ENCODE results near the gene WDR19.

Gene WDR19

GRCh38 chr4:39205000-39205399, 22.7 kb downstream of the WDR19 start:
- Histone ChIP-seq H3K27ac (ENCODE audit: low read depth, low read length, poor library complexity, severe bottlenecking) (no peak overlapping the region), H3K9ac (ENCODE audit: low read length) (no peak overlapping the region), H3K4me2 (ENCODE audit: low read length) (no peak overlapping the region), H3K9me2 (ENCODE audit: low read depth, low read length) (no peaks in the 10 kb centered on the region), H3F3A (ENCODE audit: insufficient read depth, low read length) (no peaks in the 10 kb centered on the region), H3K27me3 (ENCODE audit: insufficient read depth, low read length) (no peaks in the 10 kb centered on the region), H3K79me2 (ENCODE audit: insufficient read depth, low read length) (no peaks in the 10 kb centered on the region), H2AFZ (ENCODE audit: low read length) (no peak overlapping the region), H3K9me3 (ENCODE audit: low read length) (no peaks in the 10 kb centered on the region), H4K20me1 (ENCODE audit: insufficient read depth, low read length) (no peaks in the 10 kb centered on the region), H3K4me3 (ENCODE audit: low read depth, low read length, poor library complexity, severe bottlenecking) (no peak overlapping the region), H3K4me1 (ENCODE audit: insufficient read depth, low read length, severe bottlenecking) (no peaks in the 10 kb centered on the region), H3K36me3 (ENCODE audit: insufficient read depth, low read length) (peaks cover 50% of the 10 kb centered on the region)
- TF ChIP-seq EZH2 (IDR thresholded peaks at IDR 0.05; ENCODE audit: borderline replicate concordance, low read length), result no peak
- TF ChIP-seq CTCF (IDR thresholded peaks at IDR 0.05; ENCODE audit: low read length), result no peak

GRCh38 chr4:39205476-39205875, 23.1 kb downstream of the WDR19 start:
- H2AFZ ChIP-seq (ENCODE audit: low read length), result no peak overlapping the region
- H3K9ac ChIP-seq (ENCODE audit: low read length), result no peak overlapping the region
- no peak overlapping the region for H3K4me3 ChIP-seq (ENCODE audit: low read depth, low read length, poor library complexity, severe bottlenecking)
- peaks cover 50% of the 10 kb centered on the region for H3K36me3 ChIP-seq (ENCODE audit: insufficient read depth, low read length)
- no peaks in the 10 kb centered on the region for H3K9me3 ChIP-seq (ENCODE audit: low read length)
- no peak overlapping the region for H3K27ac ChIP-seq (ENCODE audit: low read depth, low read length, poor library complexity, severe bottlenecking)
- no peaks in the 10 kb centered on the region for H3K9me2 ChIP-seq (ENCODE audit: low read depth, low read length)
- H3K4me1 ChIP-seq (ENCODE audit: insufficient read depth, low read length, severe bottlenecking), result no peaks in the 10 kb centered on the region
- no peaks in the 10 kb centered on the region for H3K79me2 ChIP-seq (ENCODE audit: insufficient read depth, low read length)
- no peak overlapping the region for H3K4me2 ChIP-seq (ENCODE audit: low read length)
- H4K20me1 ChIP-seq (ENCODE audit: insufficient read depth, low read length), result no peaks in the 10 kb centered on the region
- no peaks in the 10 kb centered on the region for H3F3A ChIP-seq (ENCODE audit: insufficient read depth, low read length)
- no peaks in the 10 kb centered on the region for H3K27me3 ChIP-seq (ENCODE audit: insufficient read depth, low read length)
- no peak for TF ChIP-seq CTCF (IDR thresholded peaks at IDR 0.05; ENCODE audit: low read length)
- TF ChIP-seq EZH2 (IDR thresholded peaks at IDR 0.05; ENCODE audit: borderline replicate concordance, low read length), result no peak

GRCh38 chr4:39227906-39228305, 45.6 kb downstream of the WDR19 start:
- H3K27ac ChIP-seq (ENCODE audit: low read depth, low read length, poor library complexity, severe bottlenecking), result no peak overlapping the region
- H3F3A ChIP-seq (ENCODE audit: insufficient read depth, low read length), result no peaks in the 10 kb centered on the region
- H3K9ac ChIP-seq (ENCODE audit: low read length), result no peak overlapping the region
- no peak overlapping the region for H3K4me3 ChIP-seq (ENCODE audit: low read depth, low read length, poor library complexity, severe bottlenecking)
- H4K20me1 ChIP-seq (ENCODE audit: insufficient read depth, low read length), result no peaks in the 10 kb centered on the region
- H3K9me2 ChIP-seq (ENCODE audit: low read depth, low read length), result no peaks in the 10 kb centered on the region
- H3K36me3 ChIP-seq (ENCODE audit: insufficient read depth, low read length), result no peaks in the 10 kb centered on the region
- H3K4me1 ChIP-seq (ENCODE audit: insufficient read depth, low read length, severe bottlenecking), result no peaks in the 10 kb centered on the region
- H3K79me2 ChIP-seq (ENCODE audit: insufficient read depth, low read length), result no peaks in the 10 kb centered on the region
- no peak overlapping the region for H3K4me2 ChIP-seq (ENCODE audit: low read length)
- no peak overlapping the region for H2AFZ ChIP-seq (ENCODE audit: low read length)
- H3K9me3 ChIP-seq (ENCODE audit: low read length), result no peaks in the 10 kb centered on the region
- H3K27me3 ChIP-seq (ENCODE audit: insufficient read depth, low read length), result no peaks in the 10 kb centered on the region
- TF ChIP-seq CTCF (IDR thresholded peaks at IDR 0.05; ENCODE audit: low read length) (no peak), EZH2 (IDR thresholded peaks at IDR 0.05; ENCODE audit: borderline replicate concordance, low read length) (no peak)
